Bone marrow (tissue), 2 donors: ENCODE measurements around the gene PCSK2.

Experiments
- DNase-seq, 2 donors: peaks; one replicate each; lab custom pipeline; 2025; lab: John Stamatoyannopoulos, UW

The PCSK2 gene

DNA sequence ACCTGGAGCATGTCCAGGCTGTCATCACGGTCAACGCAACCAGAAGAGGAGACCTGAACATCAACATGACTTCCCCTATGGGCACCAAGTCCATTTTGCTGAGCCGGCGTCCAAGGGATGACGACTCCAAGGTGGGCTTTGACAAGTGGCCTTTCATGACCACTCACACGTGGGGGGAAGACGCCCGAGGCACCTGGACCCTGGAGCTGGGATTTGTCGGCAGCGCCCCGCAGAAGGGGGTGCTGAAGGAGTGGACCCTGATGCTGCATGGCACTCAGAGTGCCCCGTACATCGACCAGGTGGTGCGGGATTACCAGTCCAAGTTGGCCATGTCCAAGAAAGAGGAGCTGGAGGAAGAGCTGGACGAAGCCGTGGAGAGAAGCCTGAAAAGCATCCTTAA, 254.8 kb downstream of the PCSK2 start:
- no peak for DNase-seq

GRCh38 chr20:17482536-17482935, 255.7 kb downstream of the PCSK2 start:
- DNase-seq, result no peak

- no peak for DNase-seq
Observed at GRCh38 chr20:17485017-17485416, 258.2 kb downstream of the PCSK2 start.

- no peak for DNase-seq
Observed at GRCh38 chr20:17488916-17489600, 262.2 kb downstream of the PCSK2 start.

DNA sequence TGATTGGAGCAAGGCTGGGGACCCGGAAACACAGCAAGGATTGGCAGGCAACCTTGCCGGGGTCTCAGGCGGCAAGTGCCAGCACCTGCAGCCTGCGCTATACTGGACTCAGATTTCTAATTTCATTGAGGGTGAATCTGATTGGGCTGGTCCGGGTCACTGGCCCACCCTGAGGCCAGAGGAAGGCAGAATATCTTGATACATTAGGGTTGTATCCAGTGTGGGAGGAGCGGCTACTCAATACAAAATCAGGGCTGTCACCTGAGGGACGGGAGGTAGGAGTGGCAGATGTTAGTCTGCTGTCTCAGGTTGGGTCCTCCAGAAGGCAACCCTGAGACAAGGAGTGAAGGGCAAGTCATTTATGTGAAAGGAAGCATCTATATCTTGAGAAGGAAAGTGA, 263.7 kb downstream of the PCSK2 start:
- no peak for DNase-seq

- no peak for DNase-seq
Observed at GRCh38 chr20:17491041-17491440, 264.2 kb downstream of the PCSK2 start.

DNA sequence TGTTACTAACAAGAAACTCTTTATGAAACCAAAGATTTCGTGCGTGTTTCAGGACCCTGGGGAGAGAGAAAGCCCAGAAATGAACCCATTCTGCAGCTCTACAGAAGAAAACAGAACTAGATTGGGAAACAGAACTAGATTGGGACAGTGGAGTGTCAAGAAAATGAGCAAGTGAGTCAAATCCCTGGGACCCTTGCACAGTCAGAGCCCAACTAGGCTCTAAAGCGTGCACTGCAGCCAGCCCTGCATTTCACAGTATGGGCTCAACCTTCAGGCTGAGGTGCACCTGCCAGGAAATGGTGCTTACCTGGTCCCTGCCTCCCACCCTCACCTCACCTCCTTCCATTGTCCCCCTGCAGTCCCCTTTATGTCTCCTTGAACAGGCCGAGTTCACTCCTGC, 264.6 kb downstream of the PCSK2 start:
- no peak for DNase-seq

DNA sequence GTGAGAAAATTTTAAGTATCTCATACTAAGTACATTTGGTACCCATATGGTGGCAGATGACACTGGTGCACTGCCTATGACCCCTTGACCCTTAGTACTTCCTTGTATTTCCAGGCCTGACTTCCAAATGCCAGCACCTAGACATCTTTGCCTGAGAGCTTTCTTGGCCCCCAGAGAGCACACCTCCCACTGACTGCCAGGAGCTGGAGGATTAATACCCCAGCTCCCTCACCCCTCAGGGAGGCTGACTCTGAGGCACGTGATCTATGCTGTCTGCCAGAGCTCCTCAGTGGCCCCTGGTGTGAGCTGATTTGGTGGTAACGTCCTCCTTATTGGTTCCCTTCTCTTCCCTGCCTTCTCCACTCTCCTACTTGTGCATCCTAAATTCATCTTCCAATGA, 266.3 kb downstream of the PCSK2 start:
- DNase-seq, result no peak

DNA sequence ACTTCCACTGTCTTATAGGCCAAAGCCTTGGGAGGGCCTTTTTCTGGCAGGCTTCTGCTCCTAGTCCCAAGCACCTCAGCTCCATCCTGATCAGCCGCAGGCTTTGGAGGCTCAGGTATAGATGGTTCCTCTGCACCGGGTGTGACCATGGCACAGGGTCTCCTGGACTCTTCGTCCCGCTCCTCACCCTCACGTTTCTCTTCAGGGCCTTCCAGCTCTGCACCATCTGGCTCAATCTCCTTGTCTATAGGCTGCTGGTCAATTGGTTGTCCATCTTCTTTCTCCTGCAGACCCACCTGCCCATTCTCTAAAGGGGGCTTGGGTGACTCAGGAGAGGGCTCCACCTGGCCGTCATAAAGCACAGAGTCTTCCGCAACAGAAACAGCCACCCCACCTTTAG, 267.4 kb downstream of the PCSK2 start:
- no peak for DNase-seq

GRCh38 chr20:17495826-17496225, 269.0 kb downstream of the PCSK2 start:
- DNase-seq, result no peak

DNA sequence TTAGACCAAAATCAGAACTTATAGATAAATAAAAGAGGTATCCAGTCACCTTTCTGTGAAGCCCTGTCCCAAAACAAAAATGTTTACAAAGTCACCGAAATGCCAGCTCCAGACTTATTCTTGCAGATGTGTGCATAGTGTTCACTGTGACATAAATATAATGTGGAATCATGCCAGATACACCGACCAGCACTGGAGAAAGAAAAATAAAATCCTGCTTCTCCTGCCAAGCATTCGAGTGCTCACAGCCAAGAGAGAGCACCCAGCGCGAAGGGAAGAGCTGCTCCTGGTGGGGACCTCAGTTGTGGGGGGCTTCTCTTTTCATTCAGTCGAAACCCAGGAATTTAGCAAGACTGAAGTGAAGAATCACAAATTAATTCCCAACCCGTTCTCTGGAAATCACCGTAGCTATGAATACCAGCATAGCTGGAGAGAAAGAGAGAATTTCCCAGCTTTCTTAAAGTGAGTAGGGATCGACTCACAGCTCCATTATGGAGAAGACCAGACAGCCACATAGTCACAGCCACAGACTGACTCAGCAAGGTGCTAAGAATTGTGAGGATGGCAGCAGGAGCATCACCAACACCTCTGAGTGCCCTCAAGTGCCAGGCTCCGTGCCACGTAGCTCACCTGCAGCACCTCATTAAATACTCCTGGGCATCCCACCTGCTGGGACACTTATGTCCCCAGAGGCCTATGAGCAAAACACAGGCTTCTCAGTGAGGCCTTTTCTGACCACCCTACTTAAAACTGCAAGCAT, 271.2 kb downstream of the PCSK2 start:
- DNase-seq, result no peak

- no peak for DNase-seq
Observed at GRCh38 chr20:17498641-17499040, 271.8 kb downstream of the PCSK2 start.

DNA sequence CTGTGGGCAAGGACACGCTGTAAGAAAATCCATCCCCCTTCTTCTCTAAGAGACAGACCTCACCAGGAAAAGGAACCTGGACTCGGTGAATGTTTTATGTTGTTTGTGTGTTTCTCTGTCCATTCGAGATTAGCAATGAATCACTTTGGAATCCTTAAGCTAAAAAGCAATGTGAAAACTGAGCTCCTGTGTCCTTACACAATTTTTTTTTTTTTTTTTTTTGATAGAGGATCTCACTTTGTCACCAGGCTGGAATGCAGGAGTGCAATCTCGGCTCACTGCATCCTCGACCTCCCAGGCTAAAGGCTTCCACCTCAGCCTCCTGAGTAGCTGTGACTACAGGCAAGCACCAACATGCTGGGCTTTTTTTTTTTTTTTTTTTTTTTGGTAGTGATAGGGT, 272.2 kb downstream of the PCSK2 start:
- DNase-seq, result no peak

DNA sequence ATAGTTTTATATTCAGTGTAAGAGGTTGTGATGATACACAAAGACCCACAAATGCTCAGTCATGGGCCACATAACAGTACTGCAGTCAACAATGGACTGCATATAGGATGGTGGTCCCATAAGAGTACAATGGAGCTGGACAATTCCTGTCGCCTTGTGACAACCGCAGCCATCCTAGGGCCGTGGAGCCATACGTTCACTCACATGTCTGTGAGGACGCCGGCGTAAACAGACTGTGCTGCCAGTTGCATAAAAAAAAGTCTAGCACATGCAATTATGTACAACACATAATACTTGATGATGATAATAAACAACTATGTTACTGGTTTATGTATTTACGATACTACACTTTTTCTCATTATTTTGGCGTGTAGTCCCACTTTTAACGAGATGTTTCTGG, 273.4 kb downstream of the PCSK2 start:
- no peak for DNase-seq

- DNase-seq, result no peak
Observed at GRCh38 chr20:17500826-17501225, 274.0 kb downstream of the PCSK2 start.

- no peak for DNase-seq
Observed at GRCh38 chr20:17501701-17502100, 274.9 kb downstream of the PCSK2 start.

- DNase-seq, result no peak
Observed at GRCh38 chr20:17502105-17502504, 275.3 kb downstream of the PCSK2 start.

GRCh38 chr20:17503301-17504065, 276.6 kb downstream of the PCSK2 start:
- no peak for DNase-seq

GRCh38 chr20:17504066-17504897, 277.4 kb downstream of the PCSK2 start:
- peak in 1 of 2 donors; percentile 24 for DNase-seq

GRCh38 chr20:17504898-17505635, 278.2 kb downstream of the PCSK2 start:
- DNase-seq, result peak; percentile 53 to 72
